SK-N-SH (cell line): ENCODE measurements around the gene OSBPL10.

ENCODE experiments used
- CTCF ChIP-seq: fragments of 200-600 bp; sonication (generic); IDR thresholded peaks from 2 replicates; pipeline ENCODE4 v1.6.1; 2017; ENCODE audit warnings: antibody characterized with exemption, mild to moderate bottlenecking, moderate library complexity
- FOXJ3 ChIP-seq: sonication (generic); formaldehyde crosslinking; IDR thresholded peaks from 2 replicates; pipeline ENCODE4 v1.5.1; 2020; ENCODE audit warnings: mild to moderate bottlenecking, missing genetic modification reagents
- FOXM1 ChIP-seq: IDR thresholded peaks from 2 replicates; pipeline ENCODE4 v1.4.0; 2012; ENCODE audit warnings: low read depth, mild to moderate bottlenecking
- IRF3 ChIP-seq: fragments of 150-350 bp; IDR thresholded peaks from 2 replicates; pipeline ENCODE4 v1.6.1; 2016; ENCODE audit warnings: mild to moderate bottlenecking, low read depth, low read length
- MAX ChIP-seq: IDR thresholded peaks from 2 replicates; pipeline ENCODE4 v1.4.0; 2012; ENCODE audit warnings: low read depth
- POLR2AphosphoS5 ChIP-seq: IDR thresholded peaks from 2 replicates; pipeline ENCODE4 v1.6.1; 2012; ENCODE audit warnings: low read depth, low read length
- TAF1 ChIP-seq: IDR thresholded peaks from 2 replicates; pipeline ENCODE4 v1.6.1; 2012; ENCODE audit warnings: low read depth, mild to moderate bottlenecking, low read length, moderate library complexity, borderline replicate concordance
- USF1 ChIP-seq: IDR thresholded peaks from 2 replicates; pipeline ENCODE4 v1.4.0; 2012; ENCODE audit warnings: low read depth, borderline replicate concordance

- TF ChIP-seq FOXM1 (no peak), USF1 (no peak), CTCF (no peak), FOXJ3 (CRISPR knock-in tag) (no peak), TAF1 (no peak), MAX (no peak), POLR2AphosphoS5 (no peak), IRF3 (no peak)
These were observed 279.8 kb downstream of the OSBPL10 start for GRCh38 chr3:31701286-31701685.
